ENCODE data around the gene KLHL8.

The KLHL8 gene

GRCh38 chr4:87193958-87194675, 26.3 kb downstream of the KLHL8 start:
- Histone ChIP-seq H3K4me1 (ENCODE audit: control insufficient read depth, low read length) (no peaks in the 10 kb centered on the region), H3K4me3 (ENCODE audit: low read length) (no peak overlapping the region), H3F3A (ENCODE audit: control insufficient read depth, insufficient read depth) (no peaks in the 10 kb centered on the region), H3K9me2 (replicated peaks; ENCODE audit: control insufficient read depth, low read length) (no peaks in the 10 kb centered on the region), H3K36me3 (ENCODE audit: control insufficient read depth, low read length) (peaks cover 4% of the 10 kb centered on the region), H3K4me2 (ENCODE audit: low read length) (no peak overlapping the region), H3K27me3 (ENCODE audit: control insufficient read depth, low read length) (no peaks in the 10 kb centered on the region), H3K27ac (ENCODE audit: low read depth, low read length) (no peak overlapping the region), H4K20me1 (ENCODE audit: control insufficient read depth, insufficient read depth, low read depth, low read length) (no peaks in the 10 kb centered on the region), H3K79me2 (ENCODE audit: control insufficient read depth, low read length) (peaks cover 36% of the 10 kb centered on the region), H3K9me3 (ENCODE audit: control insufficient read depth, insufficient read depth, low read length) (no peaks in the 10 kb centered on the region)
- TF ChIP-seq CTCF (IDR thresholded peaks at IDR 0.05; ENCODE audit: low read depth, low read length, poor library complexity, severe bottlenecking) (no peak), EZH2phosphoT487 (IDR thresholded peaks at IDR 0.05; ENCODE audit: borderline replicate concordance, low read length) (no peak)

- no peak for TF ChIP-seq CTCF (IDR thresholded peaks at IDR 0.05; ENCODE audit: low read depth, low read length, poor library complexity, severe bottlenecking)
- no peak for TF ChIP-seq EZH2phosphoT487 (IDR thresholded peaks at IDR 0.05; ENCODE audit: borderline replicate concordance, low read length)
Observed at GRCh38 chr4:87192145-87192919, 28.1 kb downstream of the KLHL8 start.

GRCh38 chr4:87188932-87189331, 31.5 kb downstream of the KLHL8 start:
- Histone ChIP-seq H3K4me3 (ENCODE audit: low read length) (no peak overlapping the region), H3K4me2 (ENCODE audit: low read length) (no peak overlapping the region), H3K27ac (ENCODE audit: low read depth, low read length) (no peak overlapping the region), H3F3A (ENCODE audit: control insufficient read depth, insufficient read depth) (no peaks in the 10 kb centered on the region), H3K79me2 (ENCODE audit: control insufficient read depth, low read length) (no peaks in the 10 kb centered on the region), H3K36me3 (ENCODE audit: control insufficient read depth, low read length) (peaks cover 4% of the 10 kb centered on the region), H3K27me3 (ENCODE audit: control insufficient read depth, low read length) (no peaks in the 10 kb centered on the region), H4K20me1 (ENCODE audit: control insufficient read depth, insufficient read depth, low read depth, low read length) (no peaks in the 10 kb centered on the region), H3K4me1 (ENCODE audit: control insufficient read depth, low read length) (no peaks in the 10 kb centered on the region), H3K9me3 (ENCODE audit: control insufficient read depth, insufficient read depth, low read length) (no peaks in the 10 kb centered on the region), H3K9me2 (replicated peaks; ENCODE audit: control insufficient read depth, low read length) (no peaks in the 10 kb centered on the region)
- no peak for TF ChIP-seq CTCF (IDR thresholded peaks at IDR 0.05; ENCODE audit: low read depth, low read length, poor library complexity, severe bottlenecking)

More at GRCh38 chr4:87192145-87192919, 28.1 kb downstream of the KLHL8 start:
- H3F3A ChIP-seq (ENCODE audit: control insufficient read depth, insufficient read depth), result no peaks in the 10 kb centered on the region
- H3K9me3 ChIP-seq (ENCODE audit: control insufficient read depth, insufficient read depth, low read length), result no peaks in the 10 kb centered on the region
- H3K4me1 ChIP-seq (ENCODE audit: control insufficient read depth, low read length), result no peaks in the 10 kb centered on the region
- H4K20me1 ChIP-seq (ENCODE audit: control insufficient read depth, insufficient read depth, low read depth, low read length), result no peaks in the 10 kb centered on the region
- H3K79me2 ChIP-seq (ENCODE audit: control insufficient read depth, low read length), result peaks cover 19% of the 10 kb centered on the region
- H3K4me2 ChIP-seq (ENCODE audit: low read length), result no peak overlapping the region
- peaks cover 4% of the 10 kb centered on the region for H3K36me3 ChIP-seq (ENCODE audit: control insufficient read depth, low read length)
- no peaks in the 10 kb centered on the region for H3K9me2 ChIP-seq (replicated peaks; ENCODE audit: control insufficient read depth, low read length)
- no peak overlapping the region for H3K4me3 ChIP-seq (ENCODE audit: low read length)
- H3K27ac ChIP-seq (ENCODE audit: low read depth, low read length), result no peak overlapping the region
- H3K27me3 ChIP-seq (ENCODE audit: control insufficient read depth, low read length), result no peaks in the 10 kb centered on the region

Measured in DOHH2 (cell line).